GM13976 (cell line): Measurements from ENCODE around the gene RBM20.

Source experiments
- DNase-seq: peaks from one replicate; pipeline ENCODE4 v3.0.0; 2012; ENCODE audit warnings: low spot score
- in situ Hi-C: fragments of 300-500 bp; cut with MboI; formaldehyde crosslinking; loops from one replicate; pipeline ENCODE4 v1.12.0; 2022; ENCODE audit warnings: low sequenced_read_pairs, mixed read lengths, inconsistent platforms; ENCODE audit not compliant: unreplicated experiment
- TF ChIP-seq, protein P1 (sequence below): IDR thresholded peaks from 2 replicates; pipeline ENCODE4 v1.5.1; 2012; ENCODE audit warnings: borderline replicate concordance, mild to moderate bottlenecking; ENCODE audit not compliant: insufficient read depth; ENCODE audit errors: extremely low read depth, missing control alignments, control extremely low read depth

Gene RBM20

DNA sequence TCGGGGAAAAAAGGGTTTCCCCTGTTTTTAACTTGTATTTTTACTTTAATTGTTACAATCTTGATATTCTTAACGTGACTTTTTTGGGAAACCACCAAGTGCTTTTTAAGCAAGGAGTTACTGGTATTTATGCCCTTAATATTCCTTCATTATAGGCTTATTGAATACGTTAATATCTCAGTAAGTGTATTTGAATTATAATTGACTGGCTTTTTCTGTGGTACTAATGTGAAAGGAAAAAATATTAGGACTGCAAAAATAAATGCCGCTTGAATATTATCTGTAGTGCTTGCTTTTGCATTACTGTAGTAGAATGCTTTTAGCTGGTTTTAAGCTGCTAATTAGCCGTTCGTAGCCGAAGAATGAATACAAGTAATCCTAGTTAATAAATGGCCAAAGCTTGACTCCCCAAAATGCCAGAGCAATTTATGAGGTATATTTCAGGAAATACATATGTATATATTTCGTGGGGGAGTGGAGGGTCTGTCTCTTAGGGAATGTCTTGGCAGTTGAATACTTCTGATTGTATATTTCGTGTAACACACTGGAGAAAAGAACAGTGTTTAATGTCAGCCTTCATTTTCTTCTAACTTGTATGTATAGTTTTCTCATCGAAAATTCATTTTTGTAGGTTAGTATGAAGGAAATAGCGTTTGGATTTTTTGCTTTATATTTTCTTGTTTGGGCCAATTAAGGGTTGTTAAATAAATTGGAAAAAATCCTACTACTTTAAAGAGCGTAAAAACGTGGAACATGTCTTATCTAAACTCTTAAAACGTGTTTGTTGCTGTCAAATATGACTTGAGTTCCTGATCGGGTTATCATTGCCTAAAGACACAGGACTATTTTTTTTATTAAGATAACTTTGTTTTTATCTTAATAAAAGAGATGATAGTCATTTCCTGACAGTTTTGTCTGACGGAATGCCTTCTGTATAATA, 229.1 kb downstream of the RBM20 start:
- in situ Hi-C loops, result no loop called here
- DNase-seq, result no peak
- TF ChIP-seq, protein P1, sequence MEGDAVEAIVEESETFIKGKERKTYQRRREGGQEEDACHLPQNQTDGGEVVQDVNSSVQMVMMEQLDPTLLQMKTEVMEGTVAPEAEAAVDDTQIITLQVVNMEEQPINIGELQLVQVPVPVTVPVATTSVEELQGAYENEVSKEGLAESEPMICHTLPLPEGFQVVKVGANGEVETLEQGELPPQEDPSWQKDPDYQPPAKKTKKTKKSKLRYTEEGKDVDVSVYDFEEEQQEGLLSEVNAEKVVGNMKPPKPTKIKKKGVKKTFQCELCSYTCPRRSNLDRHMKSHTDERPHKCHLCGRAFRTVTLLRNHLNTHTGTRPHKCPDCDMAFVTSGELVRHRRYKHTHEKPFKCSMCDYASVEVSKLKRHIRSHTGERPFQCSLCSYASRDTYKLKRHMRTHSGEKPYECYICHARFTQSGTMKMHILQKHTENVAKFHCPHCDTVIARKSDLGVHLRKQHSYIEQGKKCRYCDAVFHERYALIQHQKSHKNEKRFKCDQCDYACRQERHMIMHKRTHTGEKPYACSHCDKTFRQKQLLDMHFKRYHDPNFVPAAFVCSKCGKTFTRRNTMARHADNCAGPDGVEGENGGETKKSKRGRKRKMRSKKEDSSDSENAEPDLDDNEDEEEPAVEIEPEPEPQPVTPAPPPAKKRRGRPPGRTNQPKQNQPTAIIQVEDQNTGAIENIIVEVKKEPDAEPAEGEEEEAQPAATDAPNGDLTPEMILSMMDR, result no peak

DNA sequence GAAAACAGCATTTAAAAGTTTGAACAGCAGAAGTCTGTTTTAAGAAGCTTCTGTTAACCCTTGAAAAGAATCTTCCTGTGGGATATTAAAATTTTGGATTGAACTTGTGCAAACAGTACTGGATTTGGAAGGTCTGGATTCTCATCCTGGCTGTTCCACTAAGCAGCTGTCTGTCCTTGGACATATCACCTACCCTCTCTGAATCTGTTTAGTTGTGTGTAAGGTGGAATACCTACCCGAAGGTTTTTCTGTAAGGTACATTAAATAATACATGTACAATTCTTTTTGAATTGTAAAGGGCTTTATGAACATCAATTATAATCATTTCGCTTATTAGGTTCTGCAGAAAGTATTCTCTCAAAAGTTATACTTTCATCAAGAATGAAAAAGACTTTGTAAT, 229.8 kb downstream of the RBM20 start:
- in situ Hi-C loops, result no loop called here
- TF ChIP-seq, protein P1, result no peak
- no peak for DNase-seq

DNA sequence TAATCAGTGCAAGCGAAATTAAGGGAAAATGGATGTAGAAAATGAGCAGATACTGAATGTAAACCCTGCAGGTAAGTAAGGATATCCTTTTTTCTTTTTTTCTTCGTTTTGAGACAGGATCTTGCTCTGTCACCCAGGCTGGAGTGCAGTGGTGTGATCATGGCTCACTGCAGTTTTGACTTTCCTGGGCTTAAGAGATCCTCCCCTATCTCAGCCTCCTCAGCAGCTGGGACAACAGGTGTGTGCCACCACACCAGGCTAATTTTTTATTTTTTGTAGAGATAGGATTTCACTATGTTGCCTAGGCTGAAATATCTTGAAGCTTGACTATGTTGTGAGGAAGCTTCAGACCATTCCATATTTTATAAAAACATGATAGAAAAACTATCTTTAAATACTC, 231.9 kb downstream of the RBM20 start:
- in situ Hi-C loops, result loop anchor here (25.0 kb wide), 2 partner anchors 264 to 564 kb away; partner anchors contain the start of gene SMNDC1
- TF ChIP-seq, protein P1, result no peak
- no peak for DNase-seq

DNA sequence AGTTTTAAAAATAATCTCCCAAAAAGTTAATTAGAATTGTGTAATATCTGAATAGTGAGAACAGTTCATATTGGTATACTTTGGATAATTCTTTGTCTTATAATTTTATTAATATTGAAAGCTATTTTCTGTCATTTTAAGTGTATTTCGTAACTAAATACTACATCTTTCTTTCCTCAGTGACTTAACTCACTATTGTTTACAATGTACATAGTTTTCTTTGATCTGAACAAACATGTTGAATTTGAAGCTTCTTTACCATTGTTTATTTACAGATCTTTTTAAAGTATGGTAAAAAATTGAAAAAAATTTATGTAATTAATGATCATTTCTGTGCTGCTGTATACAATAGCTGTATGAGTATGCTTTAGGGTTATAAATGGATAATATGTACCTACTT, 232.7 kb downstream of the RBM20 start:
- no peak for DNase-seq
- in situ Hi-C loops, result loop anchor here (25.0 kb wide), 2 partner anchors 264 to 564 kb away; partner anchors contain the start of gene SMNDC1
- TF ChIP-seq, protein P1, result no peak

DNA sequence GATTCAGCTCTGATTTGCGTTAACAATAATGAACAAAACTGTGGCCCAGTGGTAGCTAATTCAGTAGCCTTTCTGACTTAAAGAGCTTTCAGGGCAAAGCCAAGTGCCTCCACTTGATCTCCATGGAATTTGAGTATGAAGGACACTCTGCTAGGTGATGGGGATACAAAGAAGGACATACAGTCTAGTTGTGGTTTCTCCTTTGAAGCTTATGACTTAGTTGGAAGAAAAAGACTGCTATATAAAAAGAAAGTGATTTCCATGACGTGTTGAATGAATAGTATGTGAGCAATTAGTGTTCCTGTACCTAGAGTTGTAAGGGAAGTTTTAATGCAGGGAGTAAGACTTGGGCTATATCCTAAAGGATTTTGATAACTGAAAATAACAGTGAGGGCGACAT, 235.9 kb downstream of the RBM20 start:
- DNase-seq, result no peak
- TF ChIP-seq, protein P1, result no peak
- in situ Hi-C loops, result loop anchor here (25.0 kb wide), 2 partner anchors 268 to 568 kb away; partner anchors contain the start of gene SMNDC1

DNA sequence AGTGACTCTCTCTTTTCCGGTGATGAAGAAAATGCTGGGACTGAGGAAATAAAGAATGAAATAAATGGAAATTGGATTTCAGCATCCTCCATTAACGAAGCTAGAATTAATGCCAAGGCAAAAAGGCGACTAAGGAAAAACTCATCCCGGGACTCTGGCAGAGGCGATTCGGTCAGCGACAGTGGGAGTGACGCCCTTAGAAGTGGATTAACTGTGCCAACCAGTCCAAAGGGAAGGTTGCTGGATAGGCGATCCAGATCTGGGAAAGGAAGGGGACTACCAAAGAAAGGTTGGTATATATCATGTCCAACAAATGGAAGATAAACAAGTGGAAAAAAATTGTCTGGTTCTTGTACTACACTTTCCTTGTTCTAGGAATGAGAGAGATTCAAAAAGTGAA, 237.1 kb downstream of the RBM20 start:
- DNase-seq, result no peak
- TF ChIP-seq, protein P1, result no peak
- in situ Hi-C loops, result loop anchor here (25.0 kb wide), 2 partner anchors 269 to 569 kb away; partner anchors contain the start of gene SMNDC1
